Measurements from ENCODE around the gene MED27. TPM values are rescaled to one million over a fixed set of nuclear protein-coding genes. Genes with fewer than 3 reads are reported as not detected.

The MED27 gene
- total and polyA plus RNA-seq, 2 of the 4 experiments (the other 2 are of a cell fraction), result 50.2 to 63.4 TPM

DNA sequence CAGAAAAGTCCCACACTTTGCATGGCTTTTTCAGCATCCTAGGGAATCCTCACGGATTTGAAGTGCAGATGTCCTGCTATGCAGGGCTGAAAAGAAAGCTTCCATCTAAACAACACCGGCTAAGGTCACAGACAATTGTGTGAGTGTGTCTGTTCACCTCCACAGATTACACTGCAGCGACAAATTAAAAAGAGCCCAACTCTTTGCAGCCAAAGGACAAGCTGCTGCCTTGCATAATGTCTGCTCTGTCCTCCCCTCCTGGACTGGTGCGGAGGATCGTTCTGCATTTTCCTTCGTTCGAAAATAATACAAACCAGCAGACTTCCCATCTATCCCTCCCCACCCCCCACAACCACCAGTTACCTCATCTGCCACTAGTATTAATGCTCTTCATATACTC lies 169.1 kb downstream of the MED27 start:
- ChIA-PET POLR2A (ENCODE audit: unreplicated experiment) (no interaction called here), CTCF (no interaction called here)
- no peaks in the 10 kb centered on the region for H3K27me3 ChIP-seq (ENCODE audit: control insufficient read depth, insufficient read depth, low read length)
- no peak overlapping the region for H4K8ac ChIP-seq (ENCODE audit: low read depth in 2 of 2, low read length in 2 of 2)
- no peak overlapping the region for H2BK5ac ChIP-seq (ENCODE audit: low read depth, low read length, poor library complexity, severe bottlenecking)
- intact Hi-C loops (cut with micrococcal nuclease), result no loop called here
- TF ChIP-seq MXI1 (IDR thresholded peaks at IDR 0.05; ENCODE audit: borderline replicate concordance, low read depth, low read length) (no peak), CEBPB (IDR thresholded peaks at IDR 0.05; ENCODE audit: low read depth, low read length) (no peak)
- TF ChIP-seq, protein P1, sequence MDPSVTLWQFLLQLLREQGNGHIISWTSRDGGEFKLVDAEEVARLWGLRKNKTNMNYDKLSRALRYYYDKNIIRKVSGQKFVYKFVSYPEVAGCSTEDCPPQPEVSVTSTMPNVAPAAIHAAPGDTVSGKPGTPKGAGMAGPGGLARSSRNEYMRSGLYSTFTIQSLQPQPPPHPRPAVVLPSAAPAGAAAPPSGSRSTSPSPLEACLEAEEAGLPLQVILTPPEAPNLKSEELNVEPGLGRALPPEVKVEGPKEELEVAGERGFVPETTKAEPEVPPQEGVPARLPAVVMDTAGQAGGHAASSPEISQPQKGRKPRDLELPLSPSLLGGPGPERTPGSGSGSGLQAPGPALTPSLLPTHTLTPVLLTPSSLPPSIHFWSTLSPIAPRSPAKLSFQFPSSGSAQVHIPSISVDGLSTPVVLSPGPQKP (IDR thresholded peaks at IDR 0.05; ENCODE audit: borderline replicate concordance, low read depth, low read length), result no peak
- H3K36me3 ChIP-seq (ENCODE audit: control insufficient read depth, insufficient read depth, low read length), result no peaks in the 10 kb centered on the region
- H2BK120ac ChIP-seq (ENCODE audit: low read depth, low read length), result no peak overlapping the region
- H2AK9ac ChIP-seq (replicated peaks; ENCODE audit: low read depth, low read length, poor library complexity), result no peak overlapping the region
- H2BK15ac ChIP-seq (ENCODE audit: low read depth, low read length), result no peak overlapping the region
- no peak overlapping the region for H3K4ac ChIP-seq (ENCODE audit: low read depth, low read length)
- H3K9ac ChIP-seq (ENCODE audit: low read depth, low read length), result no peak overlapping the region
- H4K5ac ChIP-seq (ENCODE audit: low read depth, low read length), result no peak overlapping the region
- H4K91ac ChIP-seq (ENCODE audit: insufficient read depth, low read depth, low read length), result no peak overlapping the region
- H2BK20ac ChIP-seq (ENCODE audit: low read depth, low read length), result no peak overlapping the region
- peaks cover 20 to 28% of the 10 kb centered on the region in 2 experiments; a peak in 3 of 4 replicates for H3K79me1 ChIP-seq (ENCODE audit: low read depth in 1 of 2, low read length in 2 of 2)
- H3K56ac ChIP-seq (ENCODE audit: extremely low read depth, insufficient read depth, low read length), result no peak overlapping the region
- dilution Hi-C loops (cut with HindIII; ENCODE audit: low sequenced_read_pairs, unreplicated experiment), result no loop called here
- H3K4me1 ChIP-seq (ENCODE audit: control insufficient read depth, insufficient read depth, low read length), result no peaks in the 10 kb centered on the region
- peaks cover 26% of the 10 kb centered on the region; the same call in 1 of the 2 replicates for H4K20me1 ChIP-seq (ENCODE audit: insufficient read depth, low read length)
- H2AFZ ChIP-seq (replicated peaks; ENCODE audit: low read length, poor library complexity), result no peak overlapping the region
- no peak overlapping the region for H3K4me3 ChIP-seq (ENCODE audit: insufficient read depth, low read depth, low read length)
- H3K9me3 ChIP-seq (ENCODE audit: control insufficient read depth, insufficient read depth, low read length), result no peaks in the 10 kb centered on the region
- H3K18ac ChIP-seq (ENCODE audit: low read depth, low read length), result no peak overlapping the region
- no peak overlapping the region for H2AK5ac ChIP-seq (ENCODE audit: low read depth, low read length)
- no peak for ATAC-seq (ENCODE audit: low read depth)
- WGBS, 2 experiments (ENCODE audit: extremely low coverage in 2 of 2, insufficient read length in 1 of 2), result no CpG with 5 or more reads among the region's 7 CpGs
- H3K9me1 ChIP-seq (ENCODE audit: insufficient read depth, low read length), result peaks cover 16% of the 10 kb centered on the region
- H3K27ac ChIP-seq (ENCODE audit: insufficient read depth, low read length), result no peak overlapping the region
- BruUV-seq (replicated peaks), result no TSS peak
- DNase-seq, result no peak
- H3K14ac ChIP-seq (replicated peaks; ENCODE audit: low read depth, low read length), result no peak overlapping the region
- H3K23ac ChIP-seq (ENCODE audit: low read depth, low read length), result no peak overlapping the region
- H3K4me2 ChIP-seq (ENCODE audit: low read depth, low read length), result no peak overlapping the region
- in situ Hi-C loops (cut with MboI; ENCODE audit: low sequenced_read_pairs), result no loop called here
